Measurements from ENCODE around the gene CDH4.

Gene CDH4

GRCh38 chr20:61536671-61537070 lies 284.6 kb downstream of the CDH4 start:
- no peak for DNase-seq (ENCODE audit: low read depth in 2 of 2)

GRCh38 chr20:61537239-61538182 lies 285.4 kb downstream of the CDH4 start:
- no peak for DNase-seq (ENCODE audit: low read depth in 2 of 2)

GRCh38 chr20:61538183-61538942 lies 286.3 kb downstream of the CDH4 start:
- DNase-seq (ENCODE audit: low read depth in 2 of 2): no peak

- DNase-seq (ENCODE audit: low read depth in 2 of 2): no peak
Measured at GRCh38 chr20:61538943-61539265, 286.8 kb downstream of the CDH4 start.

GRCh38 chr20:61539706-61540360 lies 287.8 kb downstream of the CDH4 start:
- no peak for DNase-seq (ENCODE audit: low read depth in 2 of 2)

GRCh38 chr20:61541537-61541936 lies 289.5 kb downstream of the CDH4 start:
- DNase-seq (ENCODE audit: low read depth in 2 of 2): no peak

GRCh38 chr20:61543086-61543485 lies 291.0 kb downstream of the CDH4 start:
- DNase-seq (ENCODE audit: low read depth in 2 of 2): no peak

GRCh38 chr20:61543931-61544745 lies 292.1 kb downstream of the CDH4 start:
- no peak for DNase-seq (ENCODE audit: low read depth in 2 of 2)

- DNase-seq (ENCODE audit: low read depth in 2 of 2): no peak
Measured at GRCh38 chr20:61544910-61545889, 293.1 kb downstream of the CDH4 start.

- no peak for DNase-seq (ENCODE audit: low read depth in 2 of 2)
Measured at GRCh38 chr20:61546641-61547040, 294.6 kb downstream of the CDH4 start.

GRCh38 chr20:61548069-61548468 lies 296.0 kb downstream of the CDH4 start:
- no peak for DNase-seq (ENCODE audit: low read depth in 2 of 2)

- DNase-seq (ENCODE audit: low read depth in 2 of 2): no peak
Measured at GRCh38 chr20:61549865-61550264, 297.8 kb downstream of the CDH4 start.

GRCh38 chr20:61551401-61551800 lies 299.3 kb downstream of the CDH4 start:
- no peak for DNase-seq (ENCODE audit: low read depth in 2 of 2)

GRCh38 chr20:61554617-61555016 lies 302.6 kb downstream of the CDH4 start:
- no peak for DNase-seq (ENCODE audit: low read depth in 2 of 2)

GRCh38 chr20:61555566-61555965 lies 303.5 kb downstream of the CDH4 start:
- DNase-seq (ENCODE audit: low read depth in 2 of 2): no peak

- DNase-seq (ENCODE audit: low read depth in 2 of 2): no peak
Measured at GRCh38 chr20:61556111-61556510, 304.1 kb downstream of the CDH4 start.

- no peak for DNase-seq (ENCODE audit: low read depth in 2 of 2)
Measured at GRCh38 chr20:61556673-61557072, 304.6 kb downstream of the CDH4 start.

GRCh38 chr20:61557621-61558020 lies 305.6 kb downstream of the CDH4 start:
- no peak for DNase-seq (ENCODE audit: low read depth in 2 of 2)

GRCh38 chr20:61558726-61559125 lies 306.7 kb downstream of the CDH4 start:
- no peak for DNase-seq (ENCODE audit: low read depth in 2 of 2)

- no peak for DNase-seq (ENCODE audit: low read depth in 2 of 2)
Measured at GRCh38 chr20:61559706-61560315, 307.8 kb downstream of the CDH4 start.
